ENCODE results near the gene MAP6D1. TPM values are rescaled to one million over a fixed set of nuclear protein-coding genes. Genes with fewer than 3 reads are reported as not detected.

The MAP6D1 gene
- total and polyA plus RNA-seq, 10 donors = 0.77 to 3.1 (median 1.7) TPM; not detected in 1

- no peak overlapping the region for H3K27ac ChIP-seq
- no peak for DNase-seq
- intact Hi-C loops (cut with DNase I; ENCODE audit: low total_unique reads) = loop anchor here (5.0 to 10.0 kb wide), 2 partner anchors 294 to 641 kb away; no protein-coding TSS in a partner anchor
- H3K36me3 ChIP-seq = peaks cover 0 to 74% (median 26%) of the 10 kb centered on the region in 6 donors
- no peaks in the 10 kb centered on the region for H3K9me3 ChIP-seq
- TF ChIP-seq CTCF (IDR thresholded peaks at IDR 0.05 in 8 of 11, conservative IDR thresholded peaks at IDR 0.05 in 3 of 11) = no peak
- no peak overlapping the region for H3K4me3 ChIP-seq
- H3K4me1 ChIP-seq = peaks cover 0 to 29% (median 8%) of the 10 kb centered on the region in 6 donors
- no peaks in the 10 kb centered on the region for H3K27me3 ChIP-seq (replicated peaks in 1 of 7)
Measured at GRCh38 chr3:183766107-183766506, 59.3 kb downstream of the MAP6D1 start.

Other genes starting within 250 kb of the MAP6D1 start
- 100 to 1,000 TPM in 3 of 7 donors, 10 to 100 TPM in 4; 48.8 to 148 (median 69.1) TPM for gene KLHL24, start 190.0 kb downstream of the MAP6D1 start, total RNA-seq
- 10 to 100 TPM in 2 of 3 donors, 1 to 10 TPM in 1; 5.0 to 13.5 (median 12.0) TPM for gene KLHL24, start 190.0 kb downstream of the MAP6D1 start, polyA plus RNA-seq
- gene YEATS2, start 127.8 kb downstream of the MAP6D1 start, total RNA-seq = 10 to 100 TPM; 20.7 to 33.5 (median 28.7) TPM
- 1 to 10 TPM; 4.6 to 8.6 (median 5.2) TPM for gene YEATS2, start 127.8 kb downstream of the MAP6D1 start, polyA plus RNA-seq
- gene PARL, start 59.3 kb upstream of the MAP6D1 start, total RNA-seq = 10 to 100 TPM; 34.5 to 70.3 (median 50.6) TPM
- 100 to 1,000 TPM in 1 of 3 donors, 10 to 100 TPM in 2; 81.7 to 119 (median 88.9) TPM for gene PARL, start 59.3 kb upstream of the MAP6D1 start, polyA plus RNA-seq
- gene ABCC5, start 192.3 kb upstream of the MAP6D1 start, total RNA-seq = 100 to 1,000 TPM in 1 of 7 donors, 10 to 100 TPM in 6; 44.4 to 112 (median 71.9) TPM
- 10 to 100 TPM; 19.6 to 33.5 (median 25.8) TPM for gene ABCC5, start 192.3 kb upstream of the MAP6D1 start, polyA plus RNA-seq
- not detected for gene HTR3D, start 206.2 kb upstream of the MAP6D1 start, total RNA-seq
- not detected for gene HTR3D, start 206.2 kb upstream of the MAP6D1 start, polyA plus RNA-seq
- gene HTR3C, start 227.5 kb upstream of the MAP6D1 start, total RNA-seq = not detected
- gene HTR3C, start 227.5 kb upstream of the MAP6D1 start, polyA plus RNA-seq = not detected